ENCODE data around the gene PHF5A. TPM values are rescaled to one million over a fixed set of nuclear protein-coding genes. Genes with fewer than 3 reads are reported as not detected.

Gene PHF5A
- total RNA-seq, 1 donor from 2014 or later = 114 TPM

DNA sequence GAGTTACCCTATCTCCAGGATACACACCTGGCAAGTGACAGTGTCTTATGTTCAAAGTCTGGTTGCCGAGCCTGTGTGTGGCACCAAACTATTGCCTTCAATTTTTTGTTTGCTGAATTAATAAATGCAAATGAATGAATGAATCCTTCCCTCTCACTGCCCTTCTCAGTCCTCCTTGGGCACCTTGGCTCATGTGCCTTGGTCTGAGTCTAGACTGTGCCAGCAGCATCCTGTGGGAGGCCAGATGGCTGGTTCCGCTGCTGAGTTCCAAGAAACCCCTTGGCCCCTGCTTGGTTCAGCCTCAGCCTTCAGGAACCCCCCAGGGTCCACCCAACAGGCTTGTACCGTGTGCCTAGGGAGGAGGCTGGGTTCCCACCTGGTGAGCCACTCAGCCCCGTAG lies 52.9 kb downstream of the PHF5A start:
- peaks cover 23% of the 10 kb centered on the region for H3K4me1 Mint-ChIP-seq
- peak overlapping the region; percentile 50 for H3K4me3 Mint-ChIP-seq
- no peak overlapping the region for H3K9ac ChIP-seq
- H4K20me1 ChIP-seq (ENCODE audit: low read depth) = no peaks in the 10 kb centered on the region
- no peaks in the 10 kb centered on the region for H3K36me3 Mint-ChIP-seq
- no peak overlapping the region for H3K27ac Mint-ChIP-seq
- H3K9me3 Mint-ChIP-seq = no peaks in the 10 kb centered on the region
- TF ChIP-seq EZH2phosphoT487 (IDR thresholded peaks at IDR 0.05) = no peak
- TF ChIP-seq EZH2 (IDR thresholded peaks at IDR 0.05) = no peak
- TF ChIP-seq, protein P1, sequence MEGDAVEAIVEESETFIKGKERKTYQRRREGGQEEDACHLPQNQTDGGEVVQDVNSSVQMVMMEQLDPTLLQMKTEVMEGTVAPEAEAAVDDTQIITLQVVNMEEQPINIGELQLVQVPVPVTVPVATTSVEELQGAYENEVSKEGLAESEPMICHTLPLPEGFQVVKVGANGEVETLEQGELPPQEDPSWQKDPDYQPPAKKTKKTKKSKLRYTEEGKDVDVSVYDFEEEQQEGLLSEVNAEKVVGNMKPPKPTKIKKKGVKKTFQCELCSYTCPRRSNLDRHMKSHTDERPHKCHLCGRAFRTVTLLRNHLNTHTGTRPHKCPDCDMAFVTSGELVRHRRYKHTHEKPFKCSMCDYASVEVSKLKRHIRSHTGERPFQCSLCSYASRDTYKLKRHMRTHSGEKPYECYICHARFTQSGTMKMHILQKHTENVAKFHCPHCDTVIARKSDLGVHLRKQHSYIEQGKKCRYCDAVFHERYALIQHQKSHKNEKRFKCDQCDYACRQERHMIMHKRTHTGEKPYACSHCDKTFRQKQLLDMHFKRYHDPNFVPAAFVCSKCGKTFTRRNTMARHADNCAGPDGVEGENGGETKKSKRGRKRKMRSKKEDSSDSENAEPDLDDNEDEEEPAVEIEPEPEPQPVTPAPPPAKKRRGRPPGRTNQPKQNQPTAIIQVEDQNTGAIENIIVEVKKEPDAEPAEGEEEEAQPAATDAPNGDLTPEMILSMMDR (IDR thresholded peaks at IDR 0.05) = no peak
- no peaks in the 10 kb centered on the region for H3K27me3 ChIP-seq
- peaks cover 17% of the 10 kb centered on the region for H3K4me1 ChIP-seq
- no peak overlapping the region for H2AFZ ChIP-seq (replicated peaks)
- H3K36me3 ChIP-seq = no peaks in the 10 kb centered on the region
- no peak overlapping the region for H3K4me2 ChIP-seq
- DNase-seq (ENCODE audit: low spot score) = no peak
- no peak overlapping the region for H3K4me3 ChIP-seq
- peaks cover 27% of the 10 kb centered on the region for H3F3A ChIP-seq (ENCODE audit: low read depth)
- H3K79me2 ChIP-seq (ENCODE audit: low read depth) = peaks cover 31% of the 10 kb centered on the region
- H3K27me3 Mint-ChIP-seq (ENCODE audit: insufficient read depth, low read depth) = peaks cover 6% of the 10 kb centered on the region
- H3K9me3 ChIP-seq (ENCODE audit: low read depth) = no peaks in the 10 kb centered on the region
- H3K27ac ChIP-seq = no peak overlapping the region

DNA sequence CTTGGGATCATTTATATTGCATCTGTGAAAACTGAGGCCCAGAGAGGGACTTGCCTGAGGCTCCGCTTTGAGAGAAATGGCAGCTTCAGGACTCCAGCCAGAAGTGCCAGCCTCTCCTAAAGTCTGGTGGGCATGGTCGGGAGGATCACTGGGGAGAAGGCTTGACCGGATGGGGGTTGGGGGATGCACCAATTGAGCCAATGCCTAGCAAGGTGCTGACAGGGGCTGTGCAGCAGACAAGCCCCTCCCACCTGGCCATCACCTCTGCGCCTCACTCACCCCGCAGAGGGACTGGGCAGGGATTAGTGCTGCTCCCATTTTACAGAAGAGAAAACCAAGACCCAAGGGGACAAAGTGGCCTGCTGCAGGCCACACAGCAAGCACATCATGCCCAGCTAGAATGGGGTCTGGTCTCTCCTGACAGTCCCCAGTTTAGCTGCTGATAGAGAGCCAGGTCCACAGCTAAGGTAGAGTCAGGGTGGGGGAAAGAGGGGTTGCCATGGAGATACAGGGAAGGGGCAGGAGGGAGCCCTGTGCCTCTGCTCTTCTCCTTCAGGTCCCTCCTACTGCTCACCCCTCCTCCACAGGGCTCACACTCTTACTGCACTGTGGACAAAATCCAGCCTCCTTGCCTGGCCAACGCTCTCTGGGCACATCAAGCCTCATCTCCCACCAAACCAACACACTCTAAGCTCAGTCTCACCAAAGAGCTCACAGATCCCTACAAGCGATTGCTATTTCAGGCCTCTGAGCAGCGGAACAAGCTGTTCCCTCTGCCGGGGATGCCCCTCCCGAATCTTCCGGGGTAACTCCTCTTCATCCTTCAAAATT lies 57.3 kb downstream of the PHF5A start:
- H3K4me1 Mint-ChIP-seq = peaks cover 23% of the 10 kb centered on the region
- peak; percentile 21 for DNase-seq (ENCODE audit: low spot score)
- H3K4me3 ChIP-seq = no peak overlapping the region
- H3K27me3 ChIP-seq = no peaks in the 10 kb centered on the region
- no peak overlapping the region for H3K27ac ChIP-seq
- H3K27ac Mint-ChIP-seq = peak overlapping the region; percentile 78
- H3K4me3 Mint-ChIP-seq = peak overlapping the region; percentile 62
- H3K27me3 Mint-ChIP-seq (ENCODE audit: insufficient read depth, low read depth) = peaks cover 8% of the 10 kb centered on the region
- no peaks in the 10 kb centered on the region for H3K9me3 Mint-ChIP-seq
- TF ChIP-seq, protein P1 (IDR thresholded peaks at IDR 0.05) = no peak
- no peak for TF ChIP-seq EZH2 (IDR thresholded peaks at IDR 0.05)
- H3K4me1 ChIP-seq = peaks cover 17% of the 10 kb centered on the region
- peaks cover 27% of the 10 kb centered on the region for H3F3A ChIP-seq (ENCODE audit: low read depth)
- H4K20me1 ChIP-seq (ENCODE audit: low read depth) = no peaks in the 10 kb centered on the region
- H3K9ac ChIP-seq = no peak overlapping the region
- H2AFZ ChIP-seq (replicated peaks) = no peak overlapping the region
- H3K36me3 ChIP-seq = no peaks in the 10 kb centered on the region
- H3K9me3 ChIP-seq (ENCODE audit: low read depth) = no peaks in the 10 kb centered on the region
- no peak overlapping the region for H3K4me2 ChIP-seq
- no peaks in the 10 kb centered on the region for H3K36me3 Mint-ChIP-seq
- peaks cover 29% of the 10 kb centered on the region for H3K79me2 ChIP-seq (ENCODE audit: low read depth)

DNA sequence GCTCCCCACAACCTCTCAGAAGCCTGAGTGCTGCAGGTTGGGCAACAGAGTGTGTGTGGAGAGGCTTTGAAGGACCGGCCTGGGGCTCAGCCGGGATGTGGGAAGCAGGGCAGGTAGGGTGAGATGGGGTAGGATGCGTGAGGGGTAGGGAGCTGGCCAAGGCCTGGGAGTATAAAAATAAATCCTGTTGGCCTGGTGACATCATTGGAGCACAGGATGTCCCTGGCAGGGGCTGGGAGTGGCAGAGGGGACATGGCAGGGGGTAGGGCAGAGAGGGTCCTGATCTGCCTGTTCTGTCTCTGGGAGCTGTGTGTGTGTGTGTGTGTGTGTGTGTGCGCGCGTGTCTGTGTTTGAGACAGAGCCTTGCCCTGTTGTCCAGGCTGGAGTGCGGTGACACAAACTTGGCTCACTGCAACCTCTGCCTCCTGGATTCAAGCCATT lies 58.2 kb downstream of the PHF5A start:
- Histone ChIP-seq H3K9me3 (ENCODE audit: low read depth) (no peaks in the 10 kb centered on the region), H3K4me2 (no peak overlapping the region), H3K27ac (no peak overlapping the region), H3F3A (ENCODE audit: low read depth) (peaks cover 27% of the 10 kb centered on the region), H3K9ac (no peak overlapping the region), H4K20me1 (ENCODE audit: low read depth) (no peaks in the 10 kb centered on the region), H3K4me3 (no peak overlapping the region), H2AFZ (replicated peaks) (no peak overlapping the region), H3K4me1 (peaks cover 17% of the 10 kb centered on the region), H3K27me3 (no peaks in the 10 kb centered on the region), H3K79me2 (ENCODE audit: low read depth) (peaks cover 20% of the 10 kb centered on the region), H3K36me3 (no peaks in the 10 kb centered on the region)
- TF ChIP-seq, protein P1 (IDR thresholded peaks at IDR 0.05) = no peak
- TF ChIP-seq EZH2 (IDR thresholded peaks at IDR 0.05) (no peak), EZH2phosphoT487 (IDR thresholded peaks at IDR 0.05) (no peak)
- peaks cover 6% of the 10 kb centered on the region for H3K27me3 Mint-ChIP-seq (ENCODE audit: insufficient read depth, low read depth)
- H3K27ac Mint-ChIP-seq = no peak overlapping the region
- H3K36me3 Mint-ChIP-seq = no peaks in the 10 kb centered on the region
- DNase-seq (ENCODE audit: low spot score) = no peak
- peaks cover 23% of the 10 kb centered on the region for H3K4me1 Mint-ChIP-seq
- H3K9me3 Mint-ChIP-seq = no peaks in the 10 kb centered on the region
- no peak overlapping the region for H3K4me3 Mint-ChIP-seq

Other genes starting within 250 kb of the PHF5A start
- gene CHADL, start 227.8 kb downstream of the PHF5A start, total RNA-seq (ENCODE audit: low replicate concordance) = 0.56 TPM in 1 of 2 replicates, not detected in the other
- 53.4 and 114 TPM in 2 replicates for gene RANGAP1, start 182.5 kb downstream of the PHF5A start, total RNA-seq (ENCODE audit: low replicate concordance)
- 25.8 and 56.3 TPM in 2 replicates for gene ZC3H7B, start 167.2 kb downstream of the PHF5A start, total RNA-seq (ENCODE audit: low replicate concordance)
- gene TEF, start 86.8 kb downstream of the PHF5A start, total RNA-seq (ENCODE audit: low replicate concordance) = 11.0 and 17.2 TPM in 2 replicates
- 23.4 and 37.7 TPM in 2 replicates for gene TOB2, start 21.9 kb downstream of the PHF5A start, total RNA-seq (ENCODE audit: low replicate concordance)
- gene ACO2, start 425 bp upstream of the PHF5A start, total RNA-seq (ENCODE audit: low replicate concordance) = 36.6 and 61.8 TPM in 2 replicates
- 15.2 and 18.7 TPM in 2 replicates for gene POLR3H, start 75.8 kb upstream of the PHF5A start, total RNA-seq (ENCODE audit: low replicate concordance)
- 1.3 TPM in 1 of 2 replicates, not detected in the other for gene CSDC2, start 92.3 kb upstream of the PHF5A start, total RNA-seq (ENCODE audit: low replicate concordance)
- gene PMM1, start 121.1 kb upstream of the PHF5A start, total RNA-seq (ENCODE audit: low replicate concordance) = 9.3 and 13.5 TPM in 2 replicates
- gene DESI1, start 152.4 kb upstream of the PHF5A start, total RNA-seq (ENCODE audit: low replicate concordance) = 22.7 and 25.0 TPM in 2 replicates
- gene XRCC6, start 152.6 kb upstream of the PHF5A start, total RNA-seq (ENCODE audit: low replicate concordance) = 526 and 546 TPM in 2 replicates
- 143 and 171 TPM in 2 replicates for gene SNU13, start 220.2 kb upstream of the PHF5A start, total RNA-seq (ENCODE audit: low replicate concordance)
- 0.25 TPM in 1 of 2 replicates, not detected in the other for gene MEI1, start 230.8 kb upstream of the PHF5A start, total RNA-seq (ENCODE audit: low replicate concordance)

All from neural progenitor cell (in vitro differentiated cells).